Fibroblast of gingiva (primary cell): ENCODE measurements around the gene KLHDC7B.

Experiments used
- DNase-seq: peaks from one replicate; pipeline ENCODE4 v3.0.0-alpha.2; 2011; ENCODE audit warnings: low read depth

Gene KLHDC7B

GRCh38 chr22:50595189-50595588 is 49.5 kb downstream of the KLHDC7B start:
- no peak for DNase-seq

DNA sequence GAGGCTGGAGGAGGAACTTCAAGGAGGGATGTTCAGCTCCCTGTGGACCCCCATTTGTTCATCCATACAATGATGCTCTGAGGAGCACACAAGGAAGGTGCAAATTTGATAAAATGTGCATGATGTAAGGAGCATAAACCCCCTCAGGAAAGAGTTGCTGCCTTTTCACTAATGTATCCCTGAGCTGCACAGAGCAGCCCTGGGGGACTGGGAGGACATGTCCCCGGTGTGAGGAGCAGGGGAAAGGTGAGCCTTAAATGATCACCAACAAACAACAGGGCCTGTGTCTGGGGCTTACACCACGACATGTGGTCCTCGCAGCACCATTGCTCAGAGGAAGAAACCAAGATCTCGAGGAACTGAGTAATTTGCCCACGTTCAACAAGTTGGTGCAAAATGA is 51.4 kb downstream of the KLHDC7B start:
- no peak for DNase-seq

DNA sequence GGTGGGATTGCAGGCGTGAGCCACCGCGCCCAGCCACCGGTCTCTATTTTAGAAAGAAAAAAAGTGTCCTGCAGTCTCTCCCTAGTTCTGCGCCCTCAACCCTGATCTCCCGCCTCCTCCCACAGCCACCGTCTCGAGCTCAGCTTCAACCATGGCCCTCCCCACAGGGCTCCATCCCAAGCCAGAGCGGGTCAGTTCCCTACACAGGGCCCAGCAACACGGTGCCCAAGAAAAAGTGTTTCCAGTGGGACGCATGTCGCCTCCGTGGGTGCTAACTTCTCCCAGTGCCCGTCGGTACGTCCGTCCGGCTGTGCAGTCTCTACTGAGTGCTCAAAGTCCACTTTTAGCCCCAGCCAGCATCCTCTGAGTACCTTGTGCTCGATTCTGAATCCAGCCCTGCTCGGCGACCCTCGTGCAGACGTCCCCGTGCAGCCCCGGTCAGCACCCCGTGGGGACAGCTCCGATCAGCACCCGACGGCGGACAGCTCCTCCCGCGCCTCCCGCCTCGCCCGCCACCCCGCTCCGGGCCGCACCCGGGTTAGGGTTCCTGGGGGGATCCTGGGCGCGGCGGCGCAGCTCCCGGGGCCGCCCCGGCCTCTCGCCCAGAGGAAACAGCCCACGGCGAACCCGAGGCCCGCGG is 54.2 kb downstream of the KLHDC7B start:
- DNase-seq: no peak

DNA sequence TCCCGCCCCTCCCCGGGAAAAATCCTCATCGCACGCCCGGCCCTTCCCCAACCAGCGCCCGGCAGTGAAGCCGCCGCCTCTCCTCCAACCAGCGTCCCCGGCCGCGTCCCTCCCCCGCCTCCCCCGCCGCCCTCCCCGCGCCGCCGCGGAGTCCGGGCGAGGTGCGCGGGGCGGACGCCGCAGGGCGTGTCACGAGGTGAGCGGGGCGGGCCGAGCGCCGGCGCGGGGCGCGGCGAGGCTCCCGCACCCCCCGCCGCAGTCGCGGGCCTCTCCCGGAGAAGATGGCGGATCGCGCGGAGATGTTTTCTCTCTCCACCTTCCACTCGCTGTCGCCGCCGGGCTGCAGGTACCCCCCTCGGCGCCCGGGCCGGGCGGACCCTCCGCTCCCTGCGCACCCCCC is 54.8 kb downstream of the KLHDC7B start, which contains the start of gene MAPK8IP2:
Gene MAPK8IP2 (plus strand): TSS at position 256 of the 400 bp plus-strand sequence. CDS start 26 bp downstream, at position 282.
- no peak for DNase-seq
